Trophoblast cell (in vitro differentiated cells and primary cell): ENCODE results near the gene TUBB.

Experiments
- DNase-seq, 2 donors: peaks; one replicate each; pipeline ENCODE4 v3.0.0-alpha.2; 2016
- H2AFZ ChIP-seq: 2 replicates; pipeline ENCODE4 v1.6.1; 2013; ENCODE audit warnings: low read length, moderate library complexity, mild to moderate bottlenecking; ENCODE audit not compliant: insufficient read depth, poor library complexity
- H2AK5ac ChIP-seq: 2 replicates; pipeline ENCODE4 v1.6.1; 2013; ENCODE audit warnings: mild to moderate bottlenecking, low read length
- H2BK120ac ChIP-seq: 2 replicates; pipeline ENCODE4 v1.6.1; 2013; ENCODE audit warnings: low read length, mild to moderate bottlenecking, moderate library complexity; ENCODE audit not compliant: insufficient read depth, poor library complexity
- H2BK12ac ChIP-seq: 2 replicates; pipeline ENCODE4 v1.6.1; 2013; ENCODE audit warnings: mild to moderate bottlenecking, low read length, moderate library complexity
- H2BK5ac ChIP-seq: 2 replicates; pipeline ENCODE4 v1.6.1; 2013; ENCODE audit warnings: low read length, low read depth, moderate library complexity, mild to moderate bottlenecking; ENCODE audit not compliant: poor library complexity
- H3K14ac ChIP-seq: 2 replicates; pipeline ENCODE4 v1.6.1; 2013; ENCODE audit warnings: mild to moderate bottlenecking, low read length
- H3K18ac ChIP-seq: 2 replicates; pipeline ENCODE4 v1.6.1; 2013; ENCODE audit warnings: mild to moderate bottlenecking, low read length
- H3K23ac ChIP-seq: 2 replicates; pipeline ENCODE4 v1.6.1; 2013; ENCODE audit warnings: low read length
- H3K27ac ChIP-seq: 2 replicates; pipeline ENCODE4 v1.5.1; 2013; ENCODE audit warnings: low read depth, mild to moderate bottlenecking, inconsistent platforms, low read length, moderate library complexity
- H3K27me3 ChIP-seq: 2 replicates; pipeline ENCODE4 v1.6.1; 2013; ENCODE audit warnings: inconsistent platforms, mild to moderate bottlenecking, low read length, moderate library complexity; ENCODE audit not compliant: insufficient read depth
- H3K36me3 ChIP-seq, 2 experiments: 1 replicate in 1 of 2; 2 replicates in 1 of 2; pipeline ENCODE4 v1.6.1; 2013; ENCODE audit warnings: low read length in 2 of 2, mild to moderate bottlenecking in 2 of 2, moderate library complexity in 1 of 2; ENCODE audit not compliant: insufficient read depth in 2 of 2, control insufficient read depth in 1 of 2
- H3K4ac ChIP-seq: 2 replicates; pipeline ENCODE4 v1.6.1; 2013; ENCODE audit warnings: low read depth, mild to moderate bottlenecking, low read length, moderate library complexity
- H3K4me1 ChIP-seq, 2 experiments: 1 replicate in 1 of 2; 2 replicates in 1 of 2; pipeline ENCODE4 v1.6.1; 2013; ENCODE audit warnings: low read length in 2 of 2, mild to moderate bottlenecking in 2 of 2, moderate library complexity in 1 of 2; ENCODE audit not compliant: insufficient read depth in 2 of 2, control insufficient read depth in 1 of 2
- H3K4me2 ChIP-seq: 2 replicates; pipeline ENCODE4 v1.6.1; 2013; ENCODE audit warnings: inconsistent platforms, mild to moderate bottlenecking, low read length, moderate library complexity
- H3K4me3 ChIP-seq: 2 replicates; pipeline ENCODE4 v1.5.1; 2013; ENCODE audit warnings: mild to moderate bottlenecking, low read depth, low read length, inconsistent platforms
- H3K79me1 ChIP-seq: one replicate; pipeline ENCODE4 v1.6.1; 2013; ENCODE audit warnings: low read length
- H3K79me2 ChIP-seq: 2 replicates; pipeline ENCODE4 v1.6.1; 2013; ENCODE audit warnings: low read length, mild to moderate bottlenecking; ENCODE audit not compliant: control insufficient read depth, insufficient read depth, poor library complexity
- H3K9ac ChIP-seq: 2 replicates; pipeline ENCODE4 v1.6.1; 2013; ENCODE audit warnings: mild to moderate bottlenecking, low read length
- H3K9me3 ChIP-seq: 2 replicates; pipeline ENCODE4 v1.6.1; 2013; ENCODE audit warnings: low read depth, mild to moderate bottlenecking, control low read depth, inconsistent platforms, low read length; ENCODE audit not compliant: insufficient read depth
- H4K12ac ChIP-seq: 2 replicates; pipeline ENCODE4 v1.6.1; 2013; ENCODE audit warnings: low read depth, mild to moderate bottlenecking, low read length, moderate library complexity
- H4K8ac ChIP-seq: 2 replicates; pipeline ENCODE4 v1.6.1; 2013; ENCODE audit warnings: low read depth, mild to moderate bottlenecking, low read length, moderate library complexity
- H4K91ac ChIP-seq: one replicate; pipeline ENCODE4 v1.6.1; 2013; ENCODE audit warnings: low read depth, mild to moderate bottlenecking, low read length, moderate library complexity
- WGBS: extraction: QIAGEN DNeasy Blood & Tissue Kit; methylation state at CpG from one replicate; pipeline ENCODE4 v1.1.7; 2013; ENCODE audit warnings: missing lambda C conversion rate; ENCODE audit not compliant: insufficient read length, insufficient coverage; ENCODE audit errors: extremely low coverage; 5-methylcytosine and 5-hydroxymethylcytosine counted together

Gene TUBB

DNA sequence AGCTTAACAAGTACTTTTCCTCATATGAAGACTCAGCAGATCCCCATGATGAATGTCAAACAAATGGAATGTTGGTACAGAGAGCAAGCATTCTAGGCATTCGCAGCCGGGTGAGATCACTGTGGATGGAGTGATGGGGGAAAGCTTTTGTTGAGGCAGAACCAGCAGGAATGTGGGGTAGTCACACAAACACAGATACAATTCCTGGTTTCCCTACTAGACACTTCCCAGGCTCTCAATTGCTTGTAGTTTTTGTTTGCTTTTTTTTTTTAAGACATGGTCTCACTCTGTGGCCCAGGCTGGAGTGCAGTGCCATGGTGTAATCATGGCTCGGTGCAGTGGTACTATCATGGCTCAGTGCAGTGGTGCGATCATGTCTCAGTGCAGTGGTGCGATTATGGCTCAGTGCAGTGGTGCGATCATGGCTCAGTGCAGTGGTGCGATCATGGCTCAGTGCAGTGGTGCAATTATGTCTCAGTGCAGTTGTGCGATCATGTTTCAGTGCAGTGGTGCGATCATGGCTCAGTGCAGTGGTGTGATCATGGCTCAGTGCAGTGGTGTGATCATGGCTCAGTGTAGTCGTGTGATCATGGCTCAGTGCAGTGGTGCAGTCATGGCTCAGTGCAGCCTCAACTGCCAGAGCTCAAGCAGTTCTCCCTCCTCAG lies 39.6 kb downstream of the TUBB start:
- peaks cover 13% of the 10 kb centered on the region for H3K79me2 ChIP-seq
- H3K4me1 ChIP-seq, result peaks cover 20 to 28% of the 10 kb centered on the region in 2 experiments
- peak overlapping the region; percentile 50 for H3K4me3 ChIP-seq
- no peak overlapping the region for H3K4me2 ChIP-seq
- H2AK5ac ChIP-seq, result peak overlapping the region; percentile 99
- peak overlapping the region; percentile 96 for H3K27ac ChIP-seq
- WGBS, result no CpG with 5 or more reads among the region's 10 CpGs
- H2BK12ac ChIP-seq, result peak overlapping the region; percentile 100
- peak overlapping the region; percentile 72 for H4K8ac ChIP-seq
- peak overlapping the region; percentile 9 for H4K12ac ChIP-seq
- peak overlapping the region; percentile 5 for H3K23ac ChIP-seq
- no peak overlapping the region for H3K9ac ChIP-seq
- peak overlapping the region; percentile 85 for H3K4ac ChIP-seq
- H3K27me3 ChIP-seq, result no peaks in the 10 kb centered on the region
- peak; percentile 86 to 92 for DNase-seq
- H2BK120ac ChIP-seq, result peak overlapping the region; percentile 99
- H2BK5ac ChIP-seq, result peak overlapping the region; percentile 98
- peak overlapping the region; percentile 93 for H2AFZ ChIP-seq
- peaks cover 55% of the 10 kb centered on the region for H3K79me1 ChIP-seq
- H3K14ac ChIP-seq, result peak overlapping the region; percentile 97
- peak overlapping the region; percentile 98 for H4K91ac ChIP-seq
- no peaks in the 10 kb centered on the region for H3K36me3 ChIP-seq
- peak overlapping the region; percentile 98 for H3K18ac ChIP-seq
- H3K9me3 ChIP-seq, result peaks cover 3% of the 10 kb centered on the region

DNA sequence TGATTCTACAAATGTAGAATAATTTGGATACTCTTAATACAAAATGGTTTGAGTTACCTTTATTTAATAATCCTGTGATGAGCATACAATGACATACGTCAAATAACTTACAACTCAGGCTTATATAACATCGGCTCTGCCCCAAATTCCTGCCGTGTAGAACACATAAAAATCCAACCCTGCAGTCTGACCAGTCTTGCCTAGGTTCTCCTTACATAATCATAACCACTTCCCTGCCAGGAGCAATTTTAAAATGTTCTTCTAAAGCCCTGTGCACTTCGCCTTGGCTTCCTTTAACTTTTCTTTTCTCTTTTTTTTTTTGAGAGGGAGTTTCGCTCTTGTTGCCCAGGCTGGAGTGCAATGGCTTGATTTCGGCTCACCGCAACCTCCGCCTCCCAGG lies 40.4 kb downstream of the TUBB start:
- no peak overlapping the region for H3K4me3 ChIP-seq
- peak overlapping the region; percentile 40 for H4K8ac ChIP-seq
- peak overlapping the region; percentile 73 for H2BK120ac ChIP-seq
- DNase-seq, result peak in 1 of 2 donors; percentile 31
- no CpG with 5 or more reads among the region's 8 CpGs for WGBS
- H2BK5ac ChIP-seq, result peak overlapping the region; percentile 90
- no peak overlapping the region for H2AFZ ChIP-seq
- H3K79me1 ChIP-seq, result peaks cover 52% of the 10 kb centered on the region
- no peak overlapping the region for H2AK5ac ChIP-seq
- peaks cover 3% of the 10 kb centered on the region for H3K9me3 ChIP-seq
- H4K12ac ChIP-seq, result no peak overlapping the region
- peak overlapping the region; percentile 58 for H3K27ac ChIP-seq
- H4K91ac ChIP-seq, result peak overlapping the region; percentile 92
- no peaks in the 10 kb centered on the region for H3K36me3 ChIP-seq
- H3K18ac ChIP-seq, result no peak overlapping the region
- H2BK12ac ChIP-seq, result peak overlapping the region; percentile 82
- H3K4me2 ChIP-seq, result no peak overlapping the region
- H3K23ac ChIP-seq, result no peak overlapping the region
- peaks cover 13% of the 10 kb centered on the region for H3K79me2 ChIP-seq
- H3K9ac ChIP-seq, result no peak overlapping the region
- no peaks in the 10 kb centered on the region for H3K27me3 ChIP-seq
- peaks cover 20 to 30% of the 10 kb centered on the region in 2 experiments for H3K4me1 ChIP-seq
- H3K14ac ChIP-seq, result peak overlapping the region; percentile 55
- no peak overlapping the region for H3K4ac ChIP-seq

DNA sequence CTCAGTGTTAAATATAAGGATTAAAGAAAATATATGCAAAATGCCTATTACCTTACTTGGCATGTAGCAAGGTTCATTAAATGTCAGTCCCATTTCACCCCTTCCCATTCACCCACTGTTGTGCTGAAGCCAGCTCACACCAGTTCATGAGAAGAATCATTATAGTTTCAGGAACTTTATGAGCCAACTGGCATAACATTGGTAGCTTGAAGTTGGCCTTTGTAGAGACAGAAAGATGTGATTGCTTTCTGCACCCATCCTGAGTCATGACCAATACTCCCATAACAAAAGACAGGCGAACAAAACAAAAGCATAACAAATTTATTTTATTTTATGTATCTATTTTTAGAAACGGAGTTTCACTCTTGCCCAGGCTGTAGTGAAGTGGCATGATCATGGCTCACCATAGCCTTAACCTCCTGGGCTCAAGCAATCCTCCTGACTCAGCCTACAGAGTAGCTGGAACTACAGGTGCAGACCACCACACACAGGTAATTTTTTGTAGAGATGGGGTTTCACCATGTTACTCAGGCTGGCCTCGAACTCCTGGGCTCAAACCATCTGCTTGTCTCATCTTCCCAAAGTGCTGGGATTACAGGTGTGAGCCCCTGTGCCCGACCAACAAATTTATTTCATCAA lies 41.8 kb downstream of the TUBB start:
- WGBS, result no CpG with 5 or more reads among the region's 4 CpGs

DNA sequence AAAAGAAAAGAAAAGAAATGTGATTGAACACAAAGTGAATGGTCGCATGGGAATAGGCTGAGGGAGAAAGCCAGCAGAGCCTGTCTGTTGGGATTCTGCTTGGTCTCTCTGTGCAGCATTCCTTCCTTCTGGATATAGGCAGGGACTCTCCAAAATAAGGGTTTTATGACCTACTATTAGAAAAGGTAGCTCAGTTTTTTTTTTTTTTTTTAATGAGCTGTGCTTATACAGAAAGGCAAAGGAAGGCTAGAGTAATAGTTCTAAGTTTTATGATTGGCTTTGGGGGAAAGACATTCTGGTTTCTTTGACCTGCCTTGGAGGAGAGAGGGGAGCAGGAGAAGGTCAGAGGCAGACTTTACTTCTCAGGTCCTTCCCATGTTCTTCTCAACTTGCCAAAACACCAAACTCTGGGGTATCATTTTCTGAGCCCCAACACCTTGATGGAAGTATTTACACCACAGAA lies 43.0 kb downstream of the TUBB start:
- peaks cover 65% of the 10 kb centered on the region for H3K79me1 ChIP-seq
- peaks cover 3% of the 10 kb centered on the region for H3K9me3 ChIP-seq
- peaks cover 13% of the 10 kb centered on the region for H3K79me2 ChIP-seq
- H3K27ac ChIP-seq, result peak overlapping the region; percentile 100
- peak overlapping the region; percentile 23 for H4K12ac ChIP-seq
- peak overlapping the region; percentile 100 for H4K91ac ChIP-seq
- H4K8ac ChIP-seq, result peak overlapping the region; percentile 84
- DNase-seq, result peak; percentile 46 to 73
- peak overlapping the region; percentile 99 for H2BK120ac ChIP-seq
- H3K9ac ChIP-seq, result no peak overlapping the region
- peaks cover 38 to 49% of the 10 kb centered on the region in 2 experiments for H3K4me1 ChIP-seq
- peak overlapping the region; percentile 84 for H3K18ac ChIP-seq
- peak overlapping the region; percentile 81 for H3K4ac ChIP-seq
- no peak overlapping the region for H3K23ac ChIP-seq
- no CpG with 5 or more reads among the region's 1 CpG for WGBS
- H3K14ac ChIP-seq, result peak overlapping the region; percentile 93
- H2AFZ ChIP-seq, result no peak overlapping the region
- H2AK5ac ChIP-seq, result no peak overlapping the region
- H3K4me3 ChIP-seq, result no peak overlapping the region
- no peaks in the 10 kb centered on the region for H3K27me3 ChIP-seq
- H3K36me3 ChIP-seq, result no peaks in the 10 kb centered on the region
- peak overlapping the region; percentile 78 for H2BK12ac ChIP-seq
- peak overlapping the region; percentile 99 for H2BK5ac ChIP-seq
- H3K4me2 ChIP-seq, result peak overlapping the region; percentile 24

More for the DNA sequence above, 41.8 kb downstream of the TUBB start:
- Histone ChIP-seq H3K4ac (peak overlapping the region; percentile 76), H3K79me1 (peaks cover 57% of the 10 kb centered on the region), H3K36me3 (no peaks in the 10 kb centered on the region), H3K18ac (peak overlapping the region; percentile 72), H3K9ac (no peak overlapping the region), H2BK5ac (peak overlapping the region; percentile 74), H3K27me3 (no peaks in the 10 kb centered on the region), H3K4me1 (peaks cover 33 to 38% of the 10 kb centered on the region in 2 experiments), H2BK12ac (peak overlapping the region; percentile 99), H3K27ac (peak overlapping the region; percentile 78), H2AFZ (no peak overlapping the region), H3K4me2 (no peak overlapping the region), H3K23ac (no peak overlapping the region), H3K9me3 (peaks cover 3% of the 10 kb centered on the region), H4K12ac (no peak overlapping the region), H3K14ac (peak overlapping the region; percentile 59), H4K8ac (peak overlapping the region; percentile 35), H3K79me2 (peaks cover 13% of the 10 kb centered on the region), H2AK5ac (peak overlapping the region; percentile 71), H2BK120ac (peak overlapping the region; percentile 96), H4K91ac (peak overlapping the region; percentile 90), H3K4me3 (no peak overlapping the region)
- DNase-seq, result no peak
